GM23338 (cell line): ENCODE results near the gene RXRG. TPM values are rescaled to one million over a fixed set of nuclear protein-coding genes. Genes with fewer than 3 reads are reported as not detected.

ENCODE experiments used
- ATAC-seq: fragments of 200-7000 bp; cut with Tn5 transposase; 3 replicates; pipeline ENCODE4 v1.9.1; 2020
- DNase-seq: peaks from one replicate; pipeline ENCODE4 v3.0.0-alpha.2; 2015; ENCODE audit warnings: low spot score
- H2AFZ ChIP-seq: fragments of 200-600 bp; sonication (generic); 2 replicates; pipeline ENCODE4 v1.8.0; 2016; ENCODE audit warnings: antibody characterized with exemption, mild to moderate bottlenecking, moderate library complexity
- H3F3A ChIP-seq: fragments of 200-600 bp; sonication (generic); replicated peaks from 2 replicates; pipeline ENCODE4 v1.8.0; 2017; ENCODE audit warnings: antibody characterized with exemption, mixed run types, low read depth
- H3K27ac ChIP-seq: fragments of 200-600 bp; sonication (generic); 2 replicates; pipeline ENCODE4 v1.6.1; 2016; ENCODE audit warnings: low read depth
- H3K27me3 ChIP-seq: fragments of 200-600 bp; sonication (generic); 2 replicates; pipeline ENCODE4 v1.8.0; 2016; ENCODE audit warnings: mild to moderate bottlenecking, mixed run types, moderate library complexity; ENCODE audit not compliant: insufficient read depth
- H3K36me3 ChIP-seq: fragments of 200-600 bp; sonication (generic); 2 replicates; pipeline ENCODE4 v1.8.0; 2016; ENCODE audit warnings: mild to moderate bottlenecking; ENCODE audit not compliant: insufficient read depth
- H3K4me1 ChIP-seq: fragments of 200-600 bp; sonication (generic); 2 replicates; pipeline ENCODE4 v1.8.0; 2016; ENCODE audit warnings: mild to moderate bottlenecking, moderate library complexity; ENCODE audit not compliant: insufficient read depth
- H3K4me2 ChIP-seq: fragments of 200-600 bp; sonication (generic); 2 replicates; pipeline ENCODE4 v1.7.1; 2017; ENCODE audit warnings: mixed run types
- H3K4me3 ChIP-seq: fragments of 200-600 bp; sonication (generic); 2 replicates; pipeline ENCODE4 v1.6.1; 2016; ENCODE audit warnings: mixed run types
- H3K79me2 ChIP-seq: fragments of 200-600 bp; sonication (generic); replicated peaks from 2 replicates; pipeline ENCODE4 v1.8.0; 2017; ENCODE audit warnings: mild to moderate bottlenecking; ENCODE audit not compliant: insufficient read depth
- H3K9me2 ChIP-seq: fragments of 200-600 bp; sonication (generic); 2 replicates; pipeline ENCODE4 v1.8.0; 2017; ENCODE audit not compliant: insufficient read depth
- H4K20me1 ChIP-seq: fragments of 200-600 bp; sonication (generic); replicated peaks from 2 replicates; pipeline ENCODE4 v1.8.0; 2017; ENCODE audit warnings: mild to moderate bottlenecking; ENCODE audit not compliant: insufficient read depth
- H3K27ac Mint-ChIP-seq: 2 replicates; pipeline ENCODE4 v1.8.0; 2020; ENCODE audit warnings: inconsistent platforms, mild to moderate bottlenecking, moderate library complexity, mixed read lengths
- H3K27me3 Mint-ChIP-seq: 3 replicates; pipeline ENCODE4 v1.8.0; 2022; ENCODE audit warnings: low read depth, mild to moderate bottlenecking, moderate library complexity, mixed read lengths, inconsistent platforms; ENCODE audit not compliant: insufficient read depth, poor library complexity
- H3K36me3 Mint-ChIP-seq: 3 replicates; pipeline ENCODE4 v1.8.0; 2021; ENCODE audit warnings: low read depth, mild to moderate bottlenecking, inconsistent platforms, moderate library complexity, mixed read lengths
- H3K4me1 Mint-ChIP-seq: 3 replicates; pipeline ENCODE4 v1.8.0; 2020; ENCODE audit warnings: mild to moderate bottlenecking, inconsistent platforms, mixed read lengths
- H3K4me3 Mint-ChIP-seq: 3 replicates; pipeline ENCODE4 v1.8.0; 2021; ENCODE audit warnings: moderate library complexity, mild to moderate bottlenecking, inconsistent platforms, mixed read lengths
- H3K9me3 Mint-ChIP-seq: 3 replicates; pipeline ENCODE4 v1.8.0; 2020; ENCODE audit warnings: moderate library complexity, mild to moderate bottlenecking, inconsistent platforms, mixed read lengths
- CREB1 ChIP-seq: fragments of 250-450 bp; sonication (Bioruptor Pico); IDR thresholded peaks from 2 replicates; pipeline ENCODE4 v1.5.0; 2020; ENCODE audit warnings: low read depth, mild to moderate bottlenecking, moderate library complexity
- EZH2 ChIP-seq: fragments of 200-600 bp; sonication (generic); IDR thresholded peaks from one replicate; pipeline ENCODE4 v1.8.0; 2017; ENCODE audit warnings: antibody characterized with exemption, mild to moderate bottlenecking, low read depth; ENCODE audit not compliant: unreplicated experiment
- EZH2phosphoT487 ChIP-seq: fragments of 200-600 bp; sonication (generic); IDR thresholded peaks from one replicate; pipeline ENCODE4 v1.8.1; 2018; ENCODE audit warnings: antibody characterized with exemption; ENCODE audit not compliant: unreplicated experiment
- JUNB ChIP-seq: IDR thresholded peaks from one replicate; pipeline ENCODE4 v1.6.1; 2016; ENCODE audit warnings: antibody characterized with exemption; ENCODE audit not compliant: unreplicated experiment
- NANOG ChIP-seq: IDR thresholded peaks from 2 replicates; pipeline ENCODE4 v1.6.1; 2016; ENCODE audit warnings: antibody characterized with exemption, borderline replicate concordance
- POLR2AphosphoS5 ChIP-seq: IDR thresholded peaks from 2 replicates; pipeline ENCODE4 v1.6.1; 2016; ENCODE audit warnings: antibody characterized with exemption, low read depth
- REST ChIP-seq: IDR thresholded peaks from one replicate; pipeline ENCODE4 v1.6.1; 2018; ENCODE audit warnings: antibody characterized with exemption; ENCODE audit not compliant: unreplicated experiment
- STAT1 ChIP-seq: IDR thresholded peaks from one replicate; pipeline ENCODE4 v1.6.1; 2016; ENCODE audit warnings: antibody characterized with exemption; ENCODE audit not compliant: unreplicated experiment
- ZNF114 ChIP-seq: fragments of 250-450 bp; sonication (Bioruptor Pico); IDR thresholded peaks from 2 replicates; pipeline ENCODE4 v1.5.0; 2020; ENCODE audit warnings: mild to moderate bottlenecking, moderate library complexity
- ZNF331 ChIP-seq: fragments of 250-450 bp; sonication (Bioruptor Pico); IDR thresholded peaks from 2 replicates; pipeline ENCODE4 v1.5.0; 2020; ENCODE audit warnings: low read depth, mild to moderate bottlenecking, moderate library complexity
- polyA plus RNA-seq: library from polyadenylated mRNA; unstranded; fragments of >200 nt; fragmentation: Nextera tagmentation; extraction: Ambion mirVana; gene quantifications from 2 replicates; pipeline ENCODE4 v1.2.1, GENCODE V29; 2016
- total RNA-seq: library from RNA; depleted of rRNA; stranded (reverse); fragments of >200 nt; shearing (Covaris generic); gene quantifications from 2 replicates; pipeline ENCODE4 v1.2.3, GENCODE V29; 2014
- TF ChIP-seq, protein P1 (sequence below): fragments of 250-450 bp; sonication (Bioruptor Pico); IDR thresholded peaks from 2 replicates; pipeline ENCODE4 v1.5.0; 2020; ENCODE audit warnings: mild to moderate bottlenecking, moderate library complexity
- TF ChIP-seq, protein P2 (sequence below), 2 experiments: fragments of 200-600 bp in 1 of 2; sonication (generic) in 1 of 2; conservative IDR thresholded peaks; 2 replicates each; pipeline versions ENCODE4 v1.5.1 to v1.6.1; 2016 to 2017; ENCODE audit warnings: antibody characterized with exemption in 2 of 2, low read depth in 2 of 2, mild to moderate bottlenecking in 2 of 2, moderate library complexity in 1 of 2
- TF ChIP-seq, protein P3 (sequence below): IDR thresholded peaks from 2 replicates; pipeline ENCODE4 v1.6.1; 2016; ENCODE audit warnings: antibody characterized with exemption

RXRG gene
- total and polyA plus RNA-seq, 2 experiments from 2014 or later, result not detected

GRCh38 chr1:165442653-165443052, 2.3 kb downstream of the RXRG start:
- no peak for TF ChIP-seq POLR2AphosphoS5
- TF ChIP-seq NANOG, result no peak
- TF ChIP-seq ZNF114 (CRISPR knock-in tag), result no peak
- TF ChIP-seq, protein P1, sequence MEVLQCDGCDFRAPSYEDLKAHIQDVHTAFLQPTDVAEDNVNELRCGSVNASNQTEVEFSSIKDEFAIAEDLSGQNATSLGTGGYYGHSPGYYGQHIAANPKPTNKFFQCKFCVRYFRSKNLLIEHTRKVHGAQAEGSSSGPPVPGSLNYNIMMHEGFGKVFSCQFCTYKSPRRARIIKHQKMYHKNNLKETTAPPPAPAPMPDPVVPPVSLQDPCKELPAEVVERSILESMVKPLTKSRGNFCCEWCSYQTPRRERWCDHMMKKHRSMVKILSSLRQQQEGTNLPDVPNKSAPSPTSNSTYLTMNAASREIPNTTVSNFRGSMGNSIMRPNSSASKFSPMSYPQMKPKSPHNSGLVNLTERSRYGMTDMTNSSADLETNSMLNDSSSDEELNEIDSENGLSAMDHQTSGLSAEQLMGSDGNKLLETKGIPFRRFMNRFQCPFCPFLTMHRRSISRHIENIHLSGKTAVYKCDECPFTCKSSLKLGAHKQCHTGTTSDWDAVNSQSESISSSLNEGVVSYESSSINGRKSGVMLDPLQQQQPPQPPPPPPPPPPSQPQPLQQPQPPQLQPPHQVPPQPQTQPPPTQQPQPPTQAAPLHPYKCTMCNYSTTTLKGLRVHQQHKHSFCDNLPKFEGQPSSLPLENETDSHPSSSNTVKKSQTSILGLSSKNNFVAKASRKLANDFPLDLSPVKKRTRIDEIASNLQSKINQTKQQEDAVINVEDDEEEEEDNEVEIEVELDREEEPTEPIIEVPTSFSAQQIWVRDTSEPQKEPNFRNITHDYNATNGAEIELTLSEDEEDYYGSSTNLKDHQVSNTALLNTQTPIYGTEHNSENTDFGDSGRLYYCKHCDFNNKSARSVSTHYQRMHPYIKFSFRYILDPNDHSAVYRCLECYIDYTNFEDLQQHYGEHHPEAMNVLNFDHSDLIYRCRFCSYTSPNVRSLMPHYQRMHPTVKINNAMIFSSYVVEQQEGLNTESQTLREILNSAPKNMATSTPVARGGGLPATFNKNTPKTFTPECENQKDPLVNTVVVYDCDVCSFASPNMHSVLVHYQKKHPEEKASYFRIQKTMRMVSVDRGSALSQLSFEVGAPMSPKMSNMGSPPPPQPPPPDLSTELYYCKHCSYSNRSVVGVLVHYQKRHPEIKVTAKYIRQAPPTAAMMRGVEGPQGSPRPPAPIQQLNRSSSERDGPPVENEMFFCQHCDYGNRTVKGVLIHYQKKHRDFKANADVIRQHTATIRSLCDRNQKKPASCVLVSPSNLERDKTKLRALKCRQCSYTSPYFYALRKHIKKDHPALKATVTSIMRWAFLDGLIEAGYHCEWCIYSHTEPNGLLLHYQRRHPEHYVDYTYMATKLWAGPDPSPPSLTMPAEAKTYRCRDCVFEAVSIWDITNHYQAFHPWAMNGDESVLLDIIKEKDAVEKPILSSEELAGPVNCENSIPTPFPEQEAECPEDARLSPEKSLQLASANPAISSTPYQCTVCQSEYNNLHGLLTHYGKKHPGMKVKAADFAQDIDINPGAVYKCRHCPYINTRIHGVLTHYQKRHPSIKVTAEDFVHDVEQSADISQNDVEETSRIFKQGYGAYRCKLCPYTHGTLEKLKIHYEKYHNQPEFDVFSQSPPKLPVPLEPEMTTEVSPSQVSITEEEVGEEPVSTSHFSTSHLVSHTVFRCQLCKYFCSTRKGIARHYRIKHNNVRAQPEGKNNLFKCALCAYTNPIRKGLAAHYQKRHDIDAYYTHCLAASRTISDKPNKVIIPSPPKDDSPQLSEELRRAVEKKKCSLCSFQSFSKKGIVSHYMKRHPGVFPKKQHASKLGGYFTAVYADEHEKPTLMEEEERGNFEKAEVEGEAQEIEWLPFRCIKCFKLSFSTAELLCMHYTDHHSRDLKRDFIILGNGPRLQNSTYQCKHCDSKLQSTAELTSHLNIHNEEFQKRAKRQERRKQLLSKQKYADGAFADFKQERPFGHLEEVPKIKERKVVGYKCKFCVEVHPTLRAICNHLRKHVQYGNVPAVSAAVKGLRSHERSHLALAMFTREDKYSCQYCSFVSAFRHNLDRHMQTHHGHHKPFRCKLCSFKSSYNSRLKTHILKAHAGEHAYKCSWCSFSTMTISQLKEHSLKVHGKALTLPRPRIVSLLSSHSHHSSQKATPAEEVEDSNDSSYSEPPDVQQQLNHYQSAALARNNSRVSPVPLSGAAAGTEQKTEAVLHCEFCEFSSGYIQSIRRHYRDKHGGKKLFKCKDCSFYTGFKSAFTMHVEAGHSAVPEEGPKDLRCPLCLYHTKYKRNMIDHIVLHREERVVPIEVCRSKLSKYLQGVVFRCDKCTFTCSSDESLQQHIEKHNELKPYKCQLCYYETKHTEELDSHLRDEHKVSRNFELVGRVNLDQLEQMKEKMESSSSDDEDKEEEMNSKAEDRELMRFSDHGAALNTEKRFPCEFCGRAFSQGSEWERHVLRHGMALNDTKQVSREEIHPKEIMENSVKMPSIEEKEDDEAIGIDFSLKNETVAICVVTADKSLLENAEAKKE (CRISPR knock-in tag), result no peak
- TF ChIP-seq JUNB, result no peak
- no peak for TF ChIP-seq ZNF331
- no peak for TF ChIP-seq EZH2
- TF ChIP-seq CREB1 (CRISPR knock-in tag), result no peak
- TF ChIP-seq REST, result no peak
- TF ChIP-seq, protein P2, sequence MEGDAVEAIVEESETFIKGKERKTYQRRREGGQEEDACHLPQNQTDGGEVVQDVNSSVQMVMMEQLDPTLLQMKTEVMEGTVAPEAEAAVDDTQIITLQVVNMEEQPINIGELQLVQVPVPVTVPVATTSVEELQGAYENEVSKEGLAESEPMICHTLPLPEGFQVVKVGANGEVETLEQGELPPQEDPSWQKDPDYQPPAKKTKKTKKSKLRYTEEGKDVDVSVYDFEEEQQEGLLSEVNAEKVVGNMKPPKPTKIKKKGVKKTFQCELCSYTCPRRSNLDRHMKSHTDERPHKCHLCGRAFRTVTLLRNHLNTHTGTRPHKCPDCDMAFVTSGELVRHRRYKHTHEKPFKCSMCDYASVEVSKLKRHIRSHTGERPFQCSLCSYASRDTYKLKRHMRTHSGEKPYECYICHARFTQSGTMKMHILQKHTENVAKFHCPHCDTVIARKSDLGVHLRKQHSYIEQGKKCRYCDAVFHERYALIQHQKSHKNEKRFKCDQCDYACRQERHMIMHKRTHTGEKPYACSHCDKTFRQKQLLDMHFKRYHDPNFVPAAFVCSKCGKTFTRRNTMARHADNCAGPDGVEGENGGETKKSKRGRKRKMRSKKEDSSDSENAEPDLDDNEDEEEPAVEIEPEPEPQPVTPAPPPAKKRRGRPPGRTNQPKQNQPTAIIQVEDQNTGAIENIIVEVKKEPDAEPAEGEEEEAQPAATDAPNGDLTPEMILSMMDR (conservative IDR thresholded peaks at IDR 0.05; ENCODE audit: low read depth in 2 of 2), result no peak
- TF ChIP-seq, protein P3, sequence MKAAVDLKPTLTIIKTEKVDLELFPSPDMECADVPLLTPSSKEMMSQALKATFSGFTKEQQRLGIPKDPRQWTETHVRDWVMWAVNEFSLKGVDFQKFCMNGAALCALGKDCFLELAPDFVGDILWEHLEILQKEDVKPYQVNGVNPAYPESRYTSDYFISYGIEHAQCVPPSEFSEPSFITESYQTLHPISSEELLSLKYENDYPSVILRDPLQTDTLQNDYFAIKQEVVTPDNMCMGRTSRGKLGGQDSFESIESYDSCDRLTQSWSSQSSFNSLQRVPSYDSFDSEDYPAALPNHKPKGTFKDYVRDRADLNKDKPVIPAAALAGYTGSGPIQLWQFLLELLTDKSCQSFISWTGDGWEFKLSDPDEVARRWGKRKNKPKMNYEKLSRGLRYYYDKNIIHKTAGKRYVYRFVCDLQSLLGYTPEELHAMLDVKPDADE, result no peak
- TF ChIP-seq STAT1, result no peak
- no peak for TF ChIP-seq EZH2phosphoT487
- Mint-ChIP-seq H3K4me3 (no peak overlapping the region), H3K9me3 (no peaks in the 10 kb centered on the region), H3K4me1 (peaks cover 7% of the 10 kb centered on the region), H3K27ac (no peak overlapping the region), H3K27me3 (peaks cover 9% of the 10 kb centered on the region), H3K36me3 (no peaks in the 10 kb centered on the region)
- no peak for ATAC-seq
- Histone ChIP-seq H3K79me2 (no peaks in the 10 kb centered on the region), H2AFZ (no peak overlapping the region), H3K36me3 (no peaks in the 10 kb centered on the region), H3K4me1 (peaks cover 36% of the 10 kb centered on the region), H4K20me1 (no peaks in the 10 kb centered on the region; the same call in 1 of the 2 replicates), H3K9me2 (no peaks in the 10 kb centered on the region), H3F3A (no peaks in the 10 kb centered on the region), H3K27ac (no peak overlapping the region), H3K4me3 (no peak overlapping the region), H3K4me2 (no peak overlapping the region), H3K27me3 (peaks cover 83% of the 10 kb centered on the region)
- DNase-seq, result no peak
